GM04504 (cell line): ENCODE data around the gene POLR2C.
"Not testable (repeated sequence)": the region's sequence is repeated elsewhere in the genome, so short reads cannot be mapped to it uniquely, and the experiment has no call there.

ENCODE experiments used
- DNase-seq: peaks from one replicate; pipeline ENCODE4 v3.0.0-alpha.2; 2012; ENCODE audit warnings: low read depth

The POLR2C gene

GRCh38 chr16:57479976-57480753 is 17.7 kb downstream of the POLR2C start:
- no peak for DNase-seq

GRCh38 chr16:57480754-57481230 is 18.3 kb downstream of the POLR2C start:
- DNase-seq, result no peak

- no peak for DNase-seq
Observed at GRCh38 chr16:57481421-57481820, 18.9 kb downstream of the POLR2C start.

- DNase-seq, result no peak
Observed at GRCh38 chr16:57482845-57483545, 20.5 kb downstream of the POLR2C start.

GRCh38 chr16:57483725-57484514 is 21.4 kb downstream of the POLR2C start:
- no peak for DNase-seq

GRCh38 chr16:57484515-57485005 is 22.1 kb downstream of the POLR2C start:
- no peak for DNase-seq

GRCh38 chr16:57485091-57485915 is 22.8 kb downstream of the POLR2C start:
- DNase-seq, result no peak

- peak; percentile 33 for DNase-seq
Observed at GRCh38 chr16:57485916-57486857, 23.7 kb downstream of the POLR2C start, which contains the start of gene DOK4. Gene DOK4 (minus strand): TSS chr16:57486493. CDS start chr16:57479507, 6,986 bp downstream.

GRCh38 chr16:57486858-57487834 is 24.7 kb downstream of the POLR2C start:
- no peak for DNase-seq

GRCh38 chr16:57489229-57489628 is 26.8 kb downstream of the POLR2C start:
- DNase-seq, result no peak

- DNase-seq, result no peak
Observed at GRCh38 chr16:57493767-57494166, 31.3 kb downstream of the POLR2C start.

GRCh38 chr16:57497121-57497520 is 34.6 kb downstream of the POLR2C start:
- no peak for DNase-seq

GRCh38 chr16:57498031-57498430 is 35.6 kb downstream of the POLR2C start:
- DNase-seq, result no peak

GRCh38 chr16:57499941-57500340 is 37.5 kb downstream of the POLR2C start:
- DNase-seq, result not testable (repeated sequence)

GRCh38 chr16:57500578-57501111 is 38.2 kb downstream of the POLR2C start:
- DNase-seq, result no peak

GRCh38 chr16:57501492-57501891 is 39.0 kb downstream of the POLR2C start:
- DNase-seq, result no peak

GRCh38 chr16:57502048-57502775 is 39.7 kb downstream of the POLR2C start:
- DNase-seq, result no peak

GRCh38 chr16:57503366-57503765 is 40.9 kb downstream of the POLR2C start:
- no peak for DNase-seq
